ENCODE results near the gene BTBD3.

Gene BTBD3

GRCh38 chr20:11936157-11936556 lies 18.5 kb downstream of the BTBD3 start:
- no peak overlapping the region for H3K4me3 ChIP-seq (ENCODE audit: low read depth, low read length)
- no peak overlapping the region for H3K27ac ChIP-seq
- H3K4me1 ChIP-seq: no peaks in the 10 kb centered on the region

GRCh38 chr20:11937230-11937629 lies 19.5 kb downstream of the BTBD3 start:
- TF ChIP-seq CTCF (IDR thresholded peaks at IDR 0.05): no peak
- Histone ChIP-seq H3K4me2 (ENCODE audit: low read length) (no peak overlapping the region), H3K4me3 (ENCODE audit: low read depth, low read length) (no peak overlapping the region), H3K27me3 (ENCODE audit: control insufficient read depth, insufficient read depth, low read length) (no peaks in the 10 kb centered on the region), H3K4me1 (no peaks in the 10 kb centered on the region), H3K27ac (no peak overlapping the region), H3K9me3 (ENCODE audit: control insufficient read depth, low read length) (no peaks in the 10 kb centered on the region), H2AFZ (no peak overlapping the region), H3K36me3 (ENCODE audit: control insufficient read depth, insufficient read depth, low read length) (no peaks in the 10 kb centered on the region), H3K9ac (no peak overlapping the region), H3K79me2 (no peaks in the 10 kb centered on the region)

More at GRCh38 chr20:11936157-11936556, 18.5 kb downstream of the BTBD3 start:
- Histone ChIP-seq H3K4me2 (ENCODE audit: low read length) (no peak overlapping the region), H2AFZ (no peak overlapping the region), H3K27me3 (ENCODE audit: control insufficient read depth, insufficient read depth, low read length) (no peaks in the 10 kb centered on the region), H3K9ac (no peak overlapping the region), H3K36me3 (ENCODE audit: control insufficient read depth, insufficient read depth, low read length) (no peaks in the 10 kb centered on the region), H3K9me3 (ENCODE audit: control insufficient read depth, low read length) (no peaks in the 10 kb centered on the region), H3K79me2 (no peaks in the 10 kb centered on the region)
- no peak for TF ChIP-seq CTCF (IDR thresholded peaks at IDR 0.05)

- H3K4me2 ChIP-seq (ENCODE audit: low read length): no peak overlapping the region
- no peaks in the 10 kb centered on the region for H3K27me3 ChIP-seq (ENCODE audit: control insufficient read depth, insufficient read depth, low read length)
- no peak overlapping the region for H2AFZ ChIP-seq
- TF ChIP-seq CTCF (IDR thresholded peaks at IDR 0.05): no peak
- H3K9me3 ChIP-seq (ENCODE audit: control insufficient read depth, low read length): no peaks in the 10 kb centered on the region
- no peak overlapping the region for H3K27ac ChIP-seq
- no peaks in the 10 kb centered on the region for H3K4me1 ChIP-seq
- H3K9ac ChIP-seq: no peak overlapping the region
- H3K4me3 ChIP-seq (ENCODE audit: low read depth, low read length): no peak overlapping the region
- H3K79me2 ChIP-seq: no peaks in the 10 kb centered on the region
- no peaks in the 10 kb centered on the region for H3K36me3 ChIP-seq (ENCODE audit: control insufficient read depth, insufficient read depth, low read length)
These were observed 24.0 kb downstream of the BTBD3 start for GRCh38 chr20:11941593-11942246.

GRCh38 chr20:11943778-11944177 lies 26.1 kb downstream of the BTBD3 start:
- no peak overlapping the region for H2AFZ ChIP-seq
- H3K4me2 ChIP-seq (ENCODE audit: low read length): no peak overlapping the region
- TF ChIP-seq CTCF (IDR thresholded peaks at IDR 0.05): no peak
- no peaks in the 10 kb centered on the region for H3K36me3 ChIP-seq (ENCODE audit: control insufficient read depth, insufficient read depth, low read length)
- H3K9me3 ChIP-seq (ENCODE audit: control insufficient read depth, low read length): no peaks in the 10 kb centered on the region
- no peaks in the 10 kb centered on the region for H3K27me3 ChIP-seq (ENCODE audit: control insufficient read depth, insufficient read depth, low read length)
- H3K27ac ChIP-seq: no peak overlapping the region
- no peaks in the 10 kb centered on the region for H3K79me2 ChIP-seq
- no peaks in the 10 kb centered on the region for H3K4me1 ChIP-seq
- H3K4me3 ChIP-seq (ENCODE audit: low read depth, low read length): no peak overlapping the region
- H3K9ac ChIP-seq: no peak overlapping the region

- Histone ChIP-seq H3K4me3 (ENCODE audit: low read depth, low read length) (no peak overlapping the region), H3K4me2 (ENCODE audit: low read length) (no peak overlapping the region), H3K4me1 (no peaks in the 10 kb centered on the region), H3K9me3 (ENCODE audit: control insufficient read depth, low read length) (no peaks in the 10 kb centered on the region), H2AFZ (no peak overlapping the region), H3K27me3 (ENCODE audit: control insufficient read depth, insufficient read depth, low read length) (no peaks in the 10 kb centered on the region), H3K27ac (no peak overlapping the region), H3K36me3 (ENCODE audit: control insufficient read depth, insufficient read depth, low read length) (no peaks in the 10 kb centered on the region), H3K9ac (no peak overlapping the region), H3K79me2 (no peaks in the 10 kb centered on the region)
- TF ChIP-seq CTCF (IDR thresholded peaks at IDR 0.05): no peak
These were observed 31.1 kb downstream of the BTBD3 start for GRCh38 chr20:11948806-11949205.
